DOHH2 (cell line): ENCODE data around the gene LTV1.
"Not testable (repeated sequence)": the region's sequence is repeated elsewhere in the genome, so short reads cannot be mapped to it uniquely, and the experiment has no call there.

Experiments used
- EZH2phosphoT487 ChIP-seq: fragments of 200-600 bp; sonication (generic); IDR thresholded peaks from 2 replicates; pipeline ENCODE4 v1.6.1; 2017; ENCODE audit warnings: borderline replicate concordance, mild to moderate bottlenecking, antibody characterized with exemption, low read length, moderate library complexity, mixed read lengths
- TF ChIP-seq, protein P1 (sequence below): fragments of 200-600 bp; sonication (generic); IDR thresholded peaks from one replicate; pipeline ENCODE4 v1.5.1; 2014; ENCODE audit warnings: antibody characterized with exemption, mild to moderate bottlenecking, low read depth, low read length; ENCODE audit not compliant: poor library complexity, severe bottlenecking

GRCh38 chr6:143796551-143796950 is 46.6 kb upstream of the LTV1 start:
- TF ChIP-seq, protein P1, sequence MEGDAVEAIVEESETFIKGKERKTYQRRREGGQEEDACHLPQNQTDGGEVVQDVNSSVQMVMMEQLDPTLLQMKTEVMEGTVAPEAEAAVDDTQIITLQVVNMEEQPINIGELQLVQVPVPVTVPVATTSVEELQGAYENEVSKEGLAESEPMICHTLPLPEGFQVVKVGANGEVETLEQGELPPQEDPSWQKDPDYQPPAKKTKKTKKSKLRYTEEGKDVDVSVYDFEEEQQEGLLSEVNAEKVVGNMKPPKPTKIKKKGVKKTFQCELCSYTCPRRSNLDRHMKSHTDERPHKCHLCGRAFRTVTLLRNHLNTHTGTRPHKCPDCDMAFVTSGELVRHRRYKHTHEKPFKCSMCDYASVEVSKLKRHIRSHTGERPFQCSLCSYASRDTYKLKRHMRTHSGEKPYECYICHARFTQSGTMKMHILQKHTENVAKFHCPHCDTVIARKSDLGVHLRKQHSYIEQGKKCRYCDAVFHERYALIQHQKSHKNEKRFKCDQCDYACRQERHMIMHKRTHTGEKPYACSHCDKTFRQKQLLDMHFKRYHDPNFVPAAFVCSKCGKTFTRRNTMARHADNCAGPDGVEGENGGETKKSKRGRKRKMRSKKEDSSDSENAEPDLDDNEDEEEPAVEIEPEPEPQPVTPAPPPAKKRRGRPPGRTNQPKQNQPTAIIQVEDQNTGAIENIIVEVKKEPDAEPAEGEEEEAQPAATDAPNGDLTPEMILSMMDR, result not testable (repeated sequence)
- TF ChIP-seq EZH2phosphoT487, result not testable (repeated sequence)
